K562 (cell line): ENCODE measurements around the gene MARCHF9. TPM values are rescaled to one million over a fixed set of nuclear protein-coding genes. Genes with fewer than 3 reads are reported as not detected.

ENCODE experiments used
- ATAC-seq: fragments of 200-7000 bp; cut with Tn5 transposase; 3 replicates; pipeline ENCODE4 v1.9.1; 2020; ENCODE audit warnings: moderate library complexity
- BruUV-seq: library from RNA; stranded (reverse); fragments of 400-500 nt; replicated peaks from 2 replicates; lab custom pipeline; 2021; lab: Mats Ljungman, UMichigan
- CTCF ChIA-PET: fragments of 300-600 bp; formaldehyde crosslinking; extraction: SDS; loops from one replicate; lab custom pipeline; 2021; ENCODE audit warnings: low intra/inter-chr PET ratio; lab: Yijun Ruan, JAX
- POLR2A ChIA-PET: fragments of 300-600, 350-650 bp; sonication (Branson Sonifier 250); formaldehyde crosslinking; extraction: SDS; loops from one replicate; lab custom pipeline; 2021; ENCODE audit warnings: antibody characterized with exemption, inconsistent platforms; lab: Yijun Ruan, JAX
- DNase-seq, 4 experiments: peaks; one replicate each; pipeline versions ENCODE4 v3.0.0 to v3.0.0-alpha.2; 2011 to 2018; ENCODE audit warnings: low spot score in 3 of 4, mixed read lengths in 3 of 4; ENCODE audit errors: extremely low read depth in 1 of 4
- FAIRE-seq: peaks from 2 replicates; lab custom pipeline; 2011; peaks lifted over from hg19 to GRCh38; lab: Jason Lieb, UNC
- H2AFZ ChIP-seq: 2 replicates; pipeline ENCODE4 v1.6.0; 2011; ENCODE audit warnings: low read depth, low read length, control low read depth, inconsistent platforms
- H3K27ac ChIP-seq: fragments of 200-600 bp; 3 replicates; pipeline ENCODE4 v1.8.0; 2011; ENCODE audit warnings: low read depth, mild to moderate bottlenecking, control low read depth, inconsistent platforms, low read length, moderate library complexity, mixed read lengths; ENCODE audit errors: extremely low read depth
- H3K27me3 ChIP-seq, 2 experiments: fragments of 300-600 bp in 1 of 2; 2 replicates in 1 of 2; 3 replicates in 1 of 2; pipeline versions ENCODE4 v1.6.0 to v1.8.0; 2011; ENCODE audit warnings: inconsistent platforms in 2 of 2, low read length in 2 of 2, mild to moderate bottlenecking in 1 of 2, mixed read lengths in 1 of 2, moderate library complexity in 1 of 2; ENCODE audit not compliant: control insufficient read depth in 2 of 2, insufficient read depth in 2 of 2
- H3K36me3 ChIP-seq: fragments of 300-600 bp; 3 replicates; pipeline ENCODE4 v1.8.0; 2011; ENCODE audit warnings: mild to moderate bottlenecking, low read length, inconsistent platforms; ENCODE audit not compliant: control insufficient read depth, insufficient read depth
- H3K4me1 ChIP-seq, 2 experiments: fragments of 200-600 bp in 1 of 2; replicated peaks in 1 of 2; 2 replicates in 1 of 2; 3 replicates in 1 of 2; pipeline versions ENCODE4 v1.5.1 to v1.8.0; 2011; ENCODE audit warnings: inconsistent platforms in 2 of 2, low read length in 2 of 2, mild to moderate bottlenecking in 1 of 2, mixed read lengths in 1 of 2, moderate library complexity in 1 of 2; ENCODE audit not compliant: control insufficient read depth in 2 of 2, insufficient read depth in 2 of 2
- H3K4me2 ChIP-seq: 2 replicates; pipeline ENCODE4 v1.6.1; 2011; ENCODE audit warnings: low read length, control low read depth, inconsistent platforms, mixed read lengths; ENCODE audit not compliant: insufficient read depth
- H3K4me3 ChIP-seq: fragments of 200-600 bp; sonication (generic), shearing (Covaris generic); 2 replicates; pipeline ENCODE4 v1.5.1; 2016; ENCODE audit warnings: control low read depth, inconsistent platforms
- H3K79me2 ChIP-seq: fragments of 200-600 bp; 3 replicates; pipeline ENCODE4 v1.8.0; 2011; ENCODE audit warnings: low read length, inconsistent platforms; ENCODE audit not compliant: control insufficient read depth, insufficient read depth
- H3K9ac ChIP-seq, 2 experiments: 2 replicates each; pipeline versions ENCODE4 v1.6.0 to v1.6.1; 2011; ENCODE audit warnings: low read depth in 2 of 2, low read length in 2 of 2, control low read depth in 1 of 2, inconsistent platforms in 1 of 2, mild to moderate bottlenecking in 1 of 2, mixed read lengths in 1 of 2; ENCODE audit not compliant: insufficient read depth in 1 of 2
- H3K9me1 ChIP-seq: one replicate; pipeline ENCODE4 v1.6.0; 2011; ENCODE audit warnings: inconsistent platforms, mild to moderate bottlenecking, low read length, moderate library complexity; ENCODE audit not compliant: control insufficient read depth, insufficient read depth
- H3K9me3 ChIP-seq: replicated peaks from 2 replicates; pipeline ENCODE4 v1.5.1; 2011; ENCODE audit warnings: low read depth, low read length, inconsistent platforms; ENCODE audit not compliant: control insufficient read depth, insufficient read depth
- H4K20me1 ChIP-seq: replicated peaks from 2 replicates; pipeline ENCODE4 v1.6.1; 2011; ENCODE audit warnings: low read length, inconsistent platforms, mixed read lengths; ENCODE audit not compliant: control insufficient read depth, insufficient read depth
- HLTF ChIP-seq: fragments of 450-650 bp; IDR thresholded peaks from 2 replicates; pipeline ENCODE4 v1.6.1; 2016
- HMGN3 ChIP-seq: IDR thresholded peaks from 2 replicates; pipeline ENCODE4 v1.6.1; 2011; ENCODE audit warnings: borderline replicate concordance, low read depth, mild to moderate bottlenecking, mixed read lengths, low read length; ENCODE audit not compliant: insufficient read length; ENCODE audit errors: extremely low read depth
- JUN ChIP-seq, 2 experiments: sonication (generic) in 1 of 2; formaldehyde crosslinking in 1 of 2; IDR thresholded peaks; 2 replicates each; pipeline versions ENCODE4 v1.6.1 to v1.8.0; 2012 to 2022; ENCODE audit warnings: borderline replicate concordance in 2 of 2, mild to moderate bottlenecking in 2 of 2, improper control_type of control experiment in 1 of 2, low read depth in 1 of 2, low read length in 1 of 2, missing genetic modification reagents in 1 of 2
- LARP7 ChIP-seq: fragments of 450-650 bp; IDR thresholded peaks from 2 replicates; pipeline ENCODE4 v1.6.1; 2016
- MAFF ChIP-seq: IDR thresholded peaks from 2 replicates; pipeline ENCODE4 v1.6.1; 2012; ENCODE audit warnings: low read length, improper control_type of control experiment
- MECOM ChIP-seq: fragments of 250-450 bp; sonication (Bioruptor Pico); IDR thresholded peaks from 2 replicates; pipeline ENCODE4 v1.8.0; 2022; ENCODE audit warnings: inconsistent platforms
- NFRKB ChIP-seq: fragments of 450-650 bp; IDR thresholded peaks from 2 replicates; pipeline ENCODE4 v1.6.1; 2016; ENCODE audit warnings: low read depth
- RBBP5 ChIP-seq: fragments of 200-600 bp; sonication (generic); IDR thresholded peaks from 2 replicates; pipeline ENCODE4 v1.6.1; 2012; ENCODE audit warnings: borderline replicate concordance, mild to moderate bottlenecking, low read length, control low read depth, inconsistent platforms; ENCODE audit not compliant: insufficient read depth, poor library complexity, severe bottlenecking
- SAFB ChIP-seq: fragments of 200-400 bp; formaldehyde crosslinking; IDR thresholded peaks from 2 replicates; pipeline ENCODE4 v1.6.1; 2017; ENCODE audit warnings: low read depth, low read length, borderline replicate concordance
- SMARCA5 ChIP-seq: fragments of 450-650 bp; IDR thresholded peaks from 2 replicates; pipeline ENCODE4 v1.6.1; 2016
- SNRNP70 ChIP-seq: fragments of 200-400 bp; formaldehyde crosslinking; optimal IDR thresholded peaks from 2 replicates; pipeline ENCODE3; 2017; ENCODE audit warnings: low read depth, low read length
- SRF ChIP-seq, 2 experiments: fragments of 250-450, 450-650 bp in 1 of 2; sonication (Bioruptor Pico) in 1 of 2; sonication (generic) in 1 of 2; formaldehyde crosslinking; IDR thresholded peaks; 2 replicates each; pipeline versions ENCODE4 v1.5.0 to v1.5.1; 2020 to 2022; ENCODE audit warnings: mild to moderate bottlenecking in 1 of 2, missing genetic modification reagents in 1 of 2
- TCF7 ChIP-seq: sonication (generic); IDR thresholded peaks from 2 replicates; pipeline ENCODE4 v1.6.1; 2016; ENCODE audit warnings: antibody characterized with exemption, borderline replicate concordance
- ZNF140 ChIP-seq: fragments of 250-450 bp; sonication (Bioruptor Pico); IDR thresholded peaks from 2 replicates; pipeline ENCODE4 v1.8.0; 2021; ENCODE audit warnings: moderate library complexity, mild to moderate bottlenecking, inconsistent platforms
- ZNF23 ChIP-seq: fragments of 250-450 bp; sonication (Bioruptor Pico); IDR thresholded peaks from 2 replicates; pipeline ENCODE4 v1.4.0; 2020; ENCODE audit warnings: mild to moderate bottlenecking
- ZNF76 ChIP-seq: fragments of 250-450 bp; sonication (Bioruptor Pico); IDR thresholded peaks from 2 replicates; pipeline ENCODE4 v1.4.0; 2020; ENCODE audit warnings: mild to moderate bottlenecking, moderate library complexity, borderline replicate concordance
- WGBS: fragments of 100-300 bp; shearing (Covaris generic); methylation state at CpG from one replicate; pipeline ENCODE4 v1.1.6; 2016; ENCODE audit warnings: low coverage, mixed read lengths; ENCODE audit not compliant: insufficient coverage; ENCODE audit errors: missing lambda C conversion rate; 5-methylcytosine and 5-hydroxymethylcytosine counted together
- in situ Hi-C: fragments of 300-500 bp; cut with MboI; formaldehyde crosslinking; loops from 4 replicates; pipeline ENCODE4 v1.15.0; 2018; ENCODE audit warnings: inconsistent platforms, mixed read lengths
- intact Hi-C: fragments of 100-400 bp; cut with micrococcal nuclease; formaldehyde crosslinking; loops from 2 replicates; pipeline ENCODE4 v1.14.2; 2022
- polyA plus RNA-seq, 8 experiments: library from polyadenylated mRNA; depleted of rRNA in 4 of 8; stranded (reverse) in 5 of 8; unstranded in 3 of 8; fragments of >200 nt; fragmentation: Nextera tagmentation in 2 of 8; fragmentation: Illumina TruSeq in 1 of 8; extraction: Ambion mirVana in 2 of 8; extraction: Trizol in 1 of 8; gene quantifications; 2 replicates each; pipeline versions ENCODE4 v1.2.1 to v1.2.3, GENCODE V29; 2011 to 2014; ENCODE audit warnings: inconsistent platforms in 1 of 8, missing spikeins in 1 of 8
- total RNA-seq, 7 experiments: library from RNA; depleted of rRNA in 6 of 7; stranded (reverse); fragments of >200 nt in 6 of 7; fragmentation: Illumina TruSeq in 2 of 7; extraction: Trizol in 2 of 7; gene quantifications; 2 replicates each; pipeline versions ENCODE4 v1.2.1 to v1.2.3, GENCODE V29; 2011 to 2021; ENCODE audit warnings: low replicate concordance in 1 of 7
- TF ChIP-seq, protein P1 (sequence below): fragments of 450-650 bp; IDR thresholded peaks from 2 replicates; pipeline ENCODE4 v1.7.1; 2018; ENCODE audit warnings: mild to moderate bottlenecking, low read depth; ENCODE audit not compliant: partially characterized antibody
- TF ChIP-seq, protein P2 (sequence below): fragments of 450-650 bp; formaldehyde crosslinking; IDR thresholded peaks from 2 replicates; pipeline ENCODE4 v1.4.0; 2022; ENCODE audit warnings: missing genetic modification characterization

The MARCHF9 gene
- total and polyA plus RNA-seq, 9 of the 15 experiments (the other 6 are each of a cell fraction or from before 2014, with no cell fraction given) = 0.80 to 12.4 (median 6.2) TPM

DNA sequence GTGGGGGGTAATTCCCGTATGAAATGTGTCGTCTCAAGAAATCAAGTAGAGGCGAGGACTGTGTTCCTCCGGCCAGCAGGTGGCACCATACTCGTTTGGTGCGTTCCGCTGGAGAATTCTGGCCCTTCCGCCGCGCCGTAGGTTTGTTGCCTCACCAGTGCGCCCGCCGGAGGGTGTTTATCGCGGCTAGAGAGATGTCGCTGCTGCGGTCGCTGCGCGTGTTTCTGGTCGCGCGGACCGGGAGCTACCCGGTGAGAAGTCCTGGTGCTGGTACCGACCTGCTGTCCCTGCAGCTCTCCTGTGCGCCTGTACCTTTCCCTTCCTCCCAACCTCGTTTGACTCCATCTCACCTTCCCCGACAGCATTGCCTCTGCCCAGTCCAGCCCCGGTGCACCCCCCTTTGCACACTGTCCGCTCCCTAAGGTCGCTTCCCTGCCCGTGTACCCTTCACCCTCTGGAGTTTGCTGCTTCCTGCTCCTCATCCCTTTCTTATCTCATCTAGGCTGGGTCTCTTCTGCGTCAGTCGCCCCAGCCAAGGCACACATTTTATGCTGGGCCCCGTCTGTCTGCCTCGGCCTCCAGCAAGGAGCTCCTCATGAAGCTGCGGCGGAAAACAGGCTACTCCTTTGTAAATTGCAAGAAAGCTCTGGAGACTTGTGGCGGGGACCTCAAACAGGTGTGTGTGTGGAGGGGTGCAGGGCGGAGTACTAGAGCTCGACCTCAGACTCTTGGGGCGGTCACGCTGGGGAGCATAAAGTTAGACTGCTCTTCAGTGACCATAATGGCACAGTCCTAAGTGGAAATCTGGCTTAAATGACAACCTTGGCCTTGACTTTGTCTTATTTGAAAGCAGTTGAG lies 27.9 kb downstream of the MARCHF9 start, which contains the start of gene TSFM:
TSFM (plus strand) TSS at position 180 of the 858 bp plus-strand sequence; CDS start at position 195, 15 bp downstream.
- ChIA-PET POLR2A (interaction anchor here (0.6 to 1.3 kb wide), 10 partner anchors 10 to 42 kb away, joined by 3 to 7 read pairs (median 4); partner anchors contain the start of genes CYP27B1, EEF1AKMT3 and METTL1), CTCF (interaction anchor here (0.6 to 1.9 kb wide), 3 partner anchors 26 to 123 kb away, joined by 3 to 14 read pairs (median 4); no protein-coding TSS in a partner anchor)
- Histone ChIP-seq H3K79me2 (peaks cover 28% of the 10 kb centered on the region), H3K36me3 (peaks cover 48% of the 10 kb centered on the region), H4K20me1 (no peaks in the 10 kb centered on the region), H3K9ac (peak within 1 kb of the TSS; percentile 89 to 99), H3K4me2 (peak within 1 kb of the TSS; percentile 96), H3K9me1 (no peaks in the 10 kb centered on the region), H3K27me3 (no peaks in the 10 kb centered on the region), H2AFZ (peak within 1 kb of the TSS; percentile 87), H3K27ac (peak within 1 kb of the TSS; percentile 75), H3K4me1 (peaks cover 8 to 12% of the 10 kb centered on the region in 2 experiments; a peak in 4 of 5 replicates), H3K9me3 (no peaks in the 10 kb centered on the region), H3K4me3 (peak within 1 kb of the TSS; percentile 69)
- under 1% methylated on average over 43 of the region's 45 CpGs for WGBS
- ATAC-seq (peak; percentile 92), FAIRE-seq (peak; percentile 96), DNase-seq (peak; percentile 76 to 98 (median 82))
- intact Hi-C loops (no loop called here), in situ Hi-C loops (no loop called here)
- BruUV-seq = no TSS peak
- TF ChIP-seq, protein P1, sequence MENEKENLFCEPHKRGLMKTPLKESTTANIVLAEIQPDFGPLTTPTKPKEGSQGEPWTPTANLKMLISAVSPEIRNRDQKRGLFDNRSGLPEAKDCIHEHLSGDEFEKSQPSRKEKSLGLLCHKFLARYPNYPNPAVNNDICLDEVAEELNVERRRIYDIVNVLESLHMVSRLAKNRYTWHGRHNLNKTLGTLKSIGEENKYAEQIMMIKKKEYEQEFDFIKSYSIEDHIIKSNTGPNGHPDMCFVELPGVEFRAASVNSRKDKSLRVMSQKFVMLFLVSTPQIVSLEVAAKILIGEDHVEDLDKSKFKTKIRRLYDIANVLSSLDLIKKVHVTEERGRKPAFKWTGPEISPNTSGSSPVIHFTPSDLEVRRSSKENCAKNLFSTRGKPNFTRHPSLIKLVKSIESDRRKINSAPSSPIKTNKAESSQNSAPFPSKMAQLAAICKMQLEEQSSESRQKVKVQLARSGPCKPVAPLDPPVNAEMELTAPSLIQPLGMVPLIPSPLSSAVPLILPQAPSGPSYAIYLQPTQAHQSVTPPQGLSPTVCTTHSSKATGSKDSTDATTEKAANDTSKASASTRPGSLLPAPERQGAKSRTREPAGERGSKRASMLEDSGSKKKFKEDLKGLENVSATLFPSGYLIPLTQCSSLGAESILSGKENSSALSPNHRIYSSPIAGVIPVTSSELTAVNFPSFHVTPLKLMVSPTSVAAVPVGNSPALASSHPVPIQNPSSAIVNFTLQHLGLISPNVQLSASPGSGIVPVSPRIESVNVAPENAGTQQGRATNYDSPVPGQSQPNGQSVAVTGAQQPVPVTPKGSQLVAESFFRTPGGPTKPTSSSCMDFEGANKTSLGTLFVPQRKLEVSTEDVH = peak; percentile 82
- TF ChIP-seq HMGN3 (peak; percentile 90), TCF7 (peak; percentile 64; the same call in 1 of the 2 replicates), SRF (CRISPR knock-in tag; IDR thresholded peaks at IDR 0.05) (peak in 1 of 2 experiments; percentile 60; a peak in 2 of 4 replicates), MECOM (CRISPR knock-in tag) (no peak), NFRKB (peak; percentile 66), ZNF23 (CRISPR knock-in tag) (no peak), HLTF (0 out of 2 replicates have a peak, but pooled peaks have one; percentile 71), LARP7 (peak; percentile 68; the same call in 1 of the 2 replicates), JUN (IDR thresholded peaks at IDR 0.05; ENCODE audit: borderline replicate concordance, low read depth, low read length) (peak; percentile 82), JUN (CRISPR knock-in tag; IDR thresholded peaks at IDR 0.05; ENCODE audit: borderline replicate concordance) (0 out of 2 replicates have a peak, but pooled peaks have one; percentile 39), ZNF76 (CRISPR knock-in tag) (no peak), SMARCA5 (no peak), RBBP5 (peak; percentile 97), SNRNP70 (no peak), SAFB (no peak), MAFF (no peak), ZNF140 (no peak)
- TF ChIP-seq, protein P2, sequence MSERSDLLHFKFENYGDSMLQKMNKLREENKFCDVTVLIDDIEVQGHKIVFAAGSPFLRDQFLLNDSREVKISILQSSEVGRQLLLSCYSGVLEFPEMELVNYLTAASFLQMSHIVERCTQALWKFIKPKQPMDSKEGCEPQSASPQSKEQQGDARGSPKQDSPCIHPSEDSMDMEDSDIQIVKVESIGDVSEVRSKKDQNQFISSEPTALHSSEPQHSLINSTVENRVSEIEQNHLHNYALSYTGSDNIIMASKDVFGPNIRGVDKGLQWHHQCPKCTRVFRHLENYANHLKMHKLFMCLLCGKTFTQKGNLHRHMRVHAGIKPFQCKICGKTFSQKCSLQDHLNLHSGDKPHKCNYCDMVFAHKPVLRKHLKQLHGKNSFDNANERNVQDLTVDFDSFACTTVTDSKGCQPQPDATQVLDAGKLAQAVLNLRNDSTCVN (CRISPR knock-in tag) = no peak
